WI38 (cell line): ENCODE measurements around the gene DDX4.
A peak's percentile ranks its signal among the peaks of the same experiment; 100 is the strongest.

Experiments used
- H3K4me3 ChIP-seq: 2 replicates; pipeline ENCODE4 v1.5.1; 2011; ENCODE audit warnings: low read depth, mild to moderate bottlenecking, control low read depth, low read length
- CTCF ChIP-seq: IDR thresholded peaks from 2 replicates; pipeline ENCODE4 v1.5.1; 2012; ENCODE audit warnings: low read depth, mild to moderate bottlenecking, control low read depth, low read length

Gene DDX4

DNA sequence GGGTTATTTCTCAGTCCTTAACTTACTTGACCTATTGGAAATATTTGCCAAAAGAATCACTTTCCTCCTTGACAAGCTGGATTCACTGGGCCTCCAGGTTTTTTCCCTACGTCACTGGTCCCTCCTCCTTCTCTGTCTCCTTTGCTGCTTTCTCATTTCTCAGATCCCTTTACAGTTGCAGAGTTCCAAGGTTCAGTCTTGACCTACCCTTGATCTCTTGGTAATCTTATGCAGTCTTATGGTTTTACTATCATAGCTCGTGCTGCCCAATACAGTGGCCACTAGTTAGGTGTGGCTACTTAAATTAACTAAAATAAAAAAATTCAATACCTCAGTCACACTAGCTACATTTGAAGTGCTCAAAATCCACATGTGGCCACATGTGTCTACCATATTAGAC is 37.1 kb upstream of the DDX4 start:
- no peak overlapping the region for H3K4me3 ChIP-seq
- TF ChIP-seq CTCF = no peak

- TF ChIP-seq CTCF = no peak
Observed at GRCh38 chr5:55701462-55702103, 36.3 kb upstream of the DDX4 start.

DNA sequence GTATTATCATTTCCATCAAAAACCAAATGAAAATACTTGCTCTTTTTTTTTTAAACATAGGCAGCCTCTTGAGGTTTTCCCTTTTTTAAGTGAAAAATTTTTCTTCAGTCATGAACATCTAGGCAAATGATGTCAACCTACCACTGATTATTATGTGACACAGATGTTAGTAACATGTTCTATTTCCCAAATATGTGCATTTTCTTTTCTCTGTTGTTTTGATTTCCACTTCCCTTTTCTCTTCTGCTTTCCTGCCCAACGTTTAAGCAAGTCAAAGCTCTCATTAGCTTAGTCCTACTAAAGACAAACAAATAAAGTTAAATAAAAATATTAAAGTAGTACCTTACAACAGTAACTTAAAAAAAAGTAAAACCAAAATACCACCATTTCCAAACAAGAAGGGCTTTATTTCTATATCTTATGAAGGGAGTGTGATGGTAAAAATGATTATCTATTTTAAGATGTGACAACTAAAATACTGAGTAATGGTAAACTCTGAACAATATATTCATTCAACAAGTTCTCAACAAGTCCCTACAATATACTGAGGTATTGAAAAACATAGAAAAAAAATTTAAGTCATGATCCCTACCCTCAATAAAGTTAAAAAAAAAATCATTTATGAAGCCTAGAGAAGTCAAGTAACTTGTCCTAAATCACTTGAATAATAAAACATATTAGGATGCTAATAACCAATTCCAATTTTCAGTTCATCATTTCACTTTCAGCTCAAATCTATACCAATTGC is 35.1 kb upstream of the DDX4 start:
- no peak for TF ChIP-seq CTCF
- no peak overlapping the region for H3K4me3 ChIP-seq

More at GRCh38 chr5:55701462-55702103, 36.3 kb upstream of the DDX4 start:
- H3K4me3 ChIP-seq = no peak overlapping the region

- H3K4me3 ChIP-seq = no peak overlapping the region
- no peak for TF ChIP-seq CTCF
Observed at GRCh38 chr5:55706230-55706629, 31.6 kb upstream of the DDX4 start.

DNA sequence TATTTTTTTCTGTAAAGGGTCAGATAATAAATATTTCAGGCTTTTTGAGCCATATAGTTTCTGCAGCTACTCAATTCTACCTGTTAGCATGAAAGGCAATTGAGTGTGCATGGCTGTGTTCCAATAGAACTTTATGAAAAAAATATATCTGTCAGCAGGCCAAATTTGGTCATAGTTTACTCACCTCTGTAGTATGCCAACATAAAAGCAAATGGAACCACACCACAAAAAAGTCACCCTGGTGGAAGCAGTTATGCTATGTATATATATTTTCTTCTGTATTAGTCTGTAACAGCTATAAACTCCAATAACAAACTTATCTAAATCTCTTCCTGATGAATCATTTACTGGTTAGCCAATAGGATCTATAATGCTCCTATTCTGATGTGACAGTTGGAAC is 29.1 kb upstream of the DDX4 start:
- no peak for TF ChIP-seq CTCF
- no peak overlapping the region for H3K4me3 ChIP-seq

DNA sequence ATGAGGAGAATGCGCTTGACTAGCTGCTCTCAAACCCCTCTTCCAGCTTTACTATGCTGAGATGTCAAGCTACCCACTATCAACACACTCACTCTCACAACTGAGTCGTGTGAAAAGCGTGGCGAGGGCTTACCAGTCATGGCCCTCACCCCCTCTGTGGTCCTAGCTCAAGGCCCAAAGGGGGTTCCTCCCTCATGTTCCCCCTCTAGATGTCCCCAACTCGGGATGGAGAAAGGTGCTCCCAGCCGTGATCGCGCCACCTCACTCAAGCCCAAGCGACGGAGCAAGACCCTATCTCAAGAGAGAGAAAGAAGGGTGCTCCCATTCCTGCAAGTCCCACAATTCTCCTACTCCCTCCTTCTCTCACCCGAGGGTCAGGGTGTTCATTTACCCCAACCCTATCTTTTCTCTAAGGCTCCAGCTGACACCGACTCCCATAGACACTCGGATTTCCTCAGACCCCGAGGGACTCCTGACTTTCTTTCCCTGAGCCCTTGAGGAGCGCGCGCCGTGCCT is 26.3 kb upstream of the DDX4 start:
- TF ChIP-seq CTCF = no peak
- peak overlapping the region; percentile 62 for H3K4me3 ChIP-seq

DNA sequence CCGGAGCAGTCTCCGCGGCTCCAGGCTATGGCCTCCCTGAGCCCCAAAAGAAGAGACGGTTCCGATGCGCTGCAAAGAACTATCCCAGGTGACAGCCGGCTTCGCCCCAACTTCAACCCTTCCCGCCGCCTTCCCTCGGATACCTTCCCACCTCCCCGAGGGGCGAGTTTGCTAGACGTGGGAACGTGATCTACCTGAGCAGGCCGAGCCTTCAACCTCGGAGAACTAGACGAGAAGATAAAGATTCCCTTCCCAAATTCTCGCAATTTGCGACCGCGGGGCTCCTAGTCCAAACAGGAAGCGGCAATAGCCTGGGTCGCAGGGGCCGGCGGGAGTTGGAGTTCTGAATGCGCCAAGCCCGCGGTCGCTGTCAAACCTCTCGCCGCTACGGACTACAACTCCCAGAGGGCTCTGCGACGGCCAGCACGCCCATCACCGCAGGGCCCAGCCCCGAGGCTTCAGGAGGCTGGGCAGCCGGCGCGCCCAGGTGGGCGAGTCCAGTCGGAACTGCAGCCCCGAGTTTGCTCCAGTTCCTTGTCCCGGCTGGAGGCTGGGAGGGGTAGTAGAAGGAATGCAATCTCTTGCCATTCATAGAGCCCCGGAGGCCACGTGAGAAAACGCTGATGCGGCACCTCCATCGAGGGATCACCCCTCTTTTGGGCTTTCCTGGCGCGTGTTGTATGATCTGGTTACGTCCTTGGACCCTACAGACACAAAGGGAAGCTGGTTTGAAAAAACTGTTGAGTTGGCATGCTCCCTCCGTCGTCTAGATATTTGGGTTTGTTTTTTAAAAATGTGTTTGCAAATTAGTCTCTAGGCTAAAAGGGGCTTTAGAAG is 25.6 kb upstream of the DDX4 start, which contains the start of gene SLC38A9:
Gene SLC38A9 (minus strand): TSS at position 302 of the 837 bp plus-strand sequence. CDS start 14,366 bp downstream, outside the sequence.
- TF ChIP-seq CTCF = no peak

More for the DNA sequence above, 25.6 kb upstream of the DDX4 start, which contains the start of gene SLC38A9:
- H3K4me3 ChIP-seq = peak within 1 kb of the TSS; percentile 62
